ENCODE results near the gene RHOH. TPM values are rescaled to one million over a fixed set of nuclear protein-coding genes. Genes with fewer than 3 reads are reported as not detected.

The RHOH gene
- total and polyA plus RNA-seq, 9 of the 15 experiments (the other 6 are each of a cell fraction or from before 2014, with no cell fraction given) = 14.3 to 37.7 (median 23.2) TPM

DNA sequence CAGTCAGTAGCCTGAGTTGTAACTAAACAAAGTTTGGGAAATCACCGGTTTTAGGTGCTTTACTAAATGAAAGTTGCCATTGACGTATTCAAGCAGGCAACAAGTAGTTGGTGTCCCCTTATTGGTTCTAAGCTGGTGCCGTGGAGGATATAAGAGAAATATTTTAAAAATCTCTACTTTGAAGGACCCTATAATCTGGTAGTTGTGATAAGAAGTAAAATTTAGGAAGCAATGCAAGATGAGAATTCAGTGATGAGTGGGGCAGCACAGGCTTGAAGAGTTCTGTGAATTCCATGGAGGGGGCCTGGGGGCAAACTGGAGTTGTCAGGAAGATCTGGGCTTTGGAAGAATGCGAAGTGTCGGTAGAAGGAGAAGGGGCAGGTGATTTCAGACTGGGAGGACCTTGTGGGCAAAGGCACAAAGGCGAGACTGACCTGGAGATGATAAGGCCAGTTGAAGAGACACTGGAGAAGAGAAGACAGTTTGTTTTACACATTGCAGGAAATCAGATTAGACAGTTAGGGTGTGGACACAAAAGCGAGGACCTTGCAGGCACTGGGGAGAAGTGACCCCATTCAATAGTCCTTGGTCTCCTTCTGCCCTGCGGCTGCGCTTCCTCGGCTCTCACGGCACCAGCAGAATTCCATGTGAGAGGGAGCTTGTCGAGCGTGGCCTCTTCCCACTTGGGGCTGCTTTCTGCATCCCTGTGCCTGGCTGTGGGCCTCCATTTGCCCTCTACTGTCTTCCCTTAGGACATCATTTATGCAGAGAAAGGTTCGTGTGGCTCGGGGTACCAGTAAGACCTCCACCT lies 1.3 kb downstream of the RHOH start (continued):
- TF ChIP-seq ZMIZ1 (IDR thresholded peaks at IDR 0.05; ENCODE audit: low read depth in 2 of 2, low read length in 2 of 2) = 0 out of 4 replicates have a peak, but pooled peaks of 1 of the 2 experiments have one; percentile 15
- TF ChIP-seq TAL1 (IDR thresholded peaks at IDR 0.05) = peak; percentile 55
- TF ChIP-seq, protein P1, sequence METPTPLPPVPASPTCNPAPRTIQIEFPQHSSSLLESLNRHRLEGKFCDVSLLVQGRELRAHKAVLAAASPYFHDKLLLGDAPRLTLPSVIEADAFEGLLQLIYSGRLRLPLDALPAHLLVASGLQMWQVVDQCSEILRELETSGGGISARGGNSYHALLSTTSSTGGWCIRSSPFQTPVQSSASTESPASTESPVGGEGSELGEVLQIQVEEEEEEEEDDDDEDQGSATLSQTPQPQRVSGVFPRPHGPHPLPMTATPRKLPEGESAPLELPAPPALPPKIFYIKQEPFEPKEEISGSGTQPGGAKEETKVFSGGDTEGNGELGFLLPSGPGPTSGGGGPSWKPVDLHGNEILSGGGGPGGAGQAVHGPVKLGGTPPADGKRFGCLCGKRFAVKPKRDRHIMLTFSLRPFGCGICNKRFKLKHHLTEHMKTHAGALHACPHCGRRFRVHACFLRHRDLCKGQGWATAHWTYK (CRISPR knock-in tag; IDR thresholded peaks at IDR 0.05) = 0 out of 2 replicates have a peak, but pooled peaks have one; percentile 43
- no peak for TF ChIP-seq NR2C2 (CRISPR knock-in tag; IDR thresholded peaks at IDR 0.05)
- peak; percentile 41; the same call in 1 of the 2 replicates for TF ChIP-seq NR2C2 (tag; IDR thresholded peaks at IDR 0.05)
- peak; percentile 59 for TF ChIP-seq PKNOX1 (IDR thresholded peaks at IDR 0.05)
- TF ChIP-seq, protein P2, sequence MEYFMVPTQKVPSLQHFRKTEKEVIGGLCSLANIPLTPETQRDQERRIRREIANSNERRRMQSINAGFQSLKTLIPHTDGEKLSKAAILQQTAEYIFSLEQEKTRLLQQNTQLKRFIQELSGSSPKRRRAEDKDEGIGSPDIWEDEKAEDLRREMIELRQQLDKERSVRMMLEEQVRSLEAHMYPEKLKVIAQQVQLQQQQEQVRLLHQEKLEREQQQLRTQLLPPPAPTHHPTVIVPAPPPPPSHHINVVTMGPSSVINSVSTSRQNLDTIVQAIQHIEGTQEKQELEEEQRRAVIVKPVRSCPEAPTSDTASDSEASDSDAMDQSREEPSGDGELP (CRISPR knock-in tag; IDR thresholded peaks at IDR 0.05; ENCODE audit: borderline replicate concordance) = 0 out of 2 replicates have a peak, but pooled peaks have one; percentile 42
- TF ChIP-seq, protein P3, sequence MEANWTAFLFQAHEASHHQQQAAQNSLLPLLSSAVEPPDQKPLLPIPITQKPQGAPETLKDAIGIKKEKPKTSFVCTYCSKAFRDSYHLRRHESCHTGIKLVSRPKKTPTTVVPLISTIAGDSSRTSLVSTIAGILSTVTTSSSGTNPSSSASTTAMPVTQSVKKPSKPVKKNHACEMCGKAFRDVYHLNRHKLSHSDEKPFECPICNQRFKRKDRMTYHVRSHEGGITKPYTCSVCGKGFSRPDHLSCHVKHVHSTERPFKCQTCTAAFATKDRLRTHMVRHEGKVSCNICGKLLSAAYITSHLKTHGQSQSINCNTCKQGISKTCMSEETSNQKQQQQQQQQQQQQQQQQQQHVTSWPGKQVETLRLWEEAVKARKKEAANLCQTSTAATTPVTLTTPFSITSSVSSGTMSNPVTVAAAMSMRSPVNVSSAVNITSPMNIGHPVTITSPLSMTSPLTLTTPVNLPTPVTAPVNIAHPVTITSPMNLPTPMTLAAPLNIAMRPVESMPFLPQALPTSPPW (CRISPR knock-in tag; IDR thresholded peaks at IDR 0.05) = peak; percentile 26; the same call in 1 of the 2 replicates
- no peak for TF ChIP-seq RFX7 (CRISPR knock-in tag; IDR thresholded peaks at IDR 0.05)
- peak in 1 of 3 experiments; percentile 12 for TF ChIP-seq YY1 (IDR thresholded peaks at IDR 0.05; ENCODE audit: borderline replicate concordance in 1 of 3, control insufficient read depth in 1 of 3, extremely low read depth in 1 of 3, insufficient read depth in 3 of 3, insufficient read length in 1 of 3, insufficient replicate concordance in 2 of 3, low read depth in 1 of 3, low read length in 2 of 3)
- peak; percentile 34; the same call in 1 of the 2 replicates for TF ChIP-seq BCOR (IDR thresholded peaks at IDR 0.05)
- TF ChIP-seq FOXJ2 (tag; IDR thresholded peaks at IDR 0.05) = peak; percentile 46; the same call in 1 of the 2 replicates
- 0 out of 2 replicates have a peak, but pooled peaks have one; percentile 18 for TF ChIP-seq PML (IDR thresholded peaks at IDR 0.05; ENCODE audit: low read length)
- peak; percentile 79 for TF ChIP-seq SMARCA4 (IDR thresholded peaks at IDR 0.05)
- TF ChIP-seq BRCA1 (IDR thresholded peaks at IDR 0.05) = no peak
- TF ChIP-seq BRCA1 (CRISPR knock-in tag; IDR thresholded peaks at IDR 0.05) = no peak
- no peak for TF ChIP-seq HIVEP1 (CRISPR knock-in tag; IDR thresholded peaks at IDR 0.05)

Measured in K562 (cell line).